Astrocyte of the spinal cord (primary cell): Measurements from ENCODE around the gene CCDC80.

Source experiments
- DNase-seq: peaks from one replicate; pipeline ENCODE4 v3.0.0; 2011; ENCODE audit warnings: low read depth, low spot score
- H3K4me3 ChIP-seq: 2 replicates; pipeline ENCODE4 v1.5.1; 2011; ENCODE audit warnings: low read depth, mild to moderate bottlenecking, low read length, moderate library complexity
- in situ Hi-C: cut with HindIII; loops from 2 replicates; pipeline ENCODE4 v1.10.0; 2017; ENCODE audit warnings: low sequenced_read_pairs
- TF ChIP-seq, protein P1 (sequence below): IDR thresholded peaks from 2 replicates; pipeline ENCODE4 v1.5.1; 2012; ENCODE audit warnings: low read depth, mild to moderate bottlenecking, low read length, inconsistent platforms

CCDC80 gene

DNA sequence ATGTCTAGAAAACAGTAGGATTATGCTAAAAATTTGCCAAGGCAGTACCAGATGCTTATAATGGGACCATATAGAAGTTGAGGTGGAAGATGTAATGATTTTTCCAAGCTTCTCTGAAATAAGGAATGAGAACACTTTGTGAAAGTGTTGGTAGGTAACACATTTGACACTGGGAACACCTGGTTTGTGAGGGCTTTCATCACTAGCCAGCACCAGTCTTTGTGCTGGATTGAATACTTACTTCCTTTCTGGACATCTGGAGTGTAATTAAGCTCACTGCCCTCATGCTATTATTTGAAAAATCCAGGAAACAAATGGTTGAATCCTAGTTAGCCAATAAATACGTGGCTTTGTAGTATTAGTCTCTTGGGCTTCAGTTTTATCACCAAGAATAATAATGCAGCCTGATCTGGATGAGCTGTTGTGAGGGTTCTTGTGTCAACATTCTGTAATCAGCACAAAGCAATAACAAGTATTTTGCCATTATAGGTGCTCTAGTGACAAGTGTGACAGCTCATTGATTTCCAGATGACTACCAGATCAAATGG, 12.9 kb downstream of the CCDC80 start:
- H3K4me3 ChIP-seq: no peak overlapping the region
- in situ Hi-C loops: no loop called here
- TF ChIP-seq, protein P1, sequence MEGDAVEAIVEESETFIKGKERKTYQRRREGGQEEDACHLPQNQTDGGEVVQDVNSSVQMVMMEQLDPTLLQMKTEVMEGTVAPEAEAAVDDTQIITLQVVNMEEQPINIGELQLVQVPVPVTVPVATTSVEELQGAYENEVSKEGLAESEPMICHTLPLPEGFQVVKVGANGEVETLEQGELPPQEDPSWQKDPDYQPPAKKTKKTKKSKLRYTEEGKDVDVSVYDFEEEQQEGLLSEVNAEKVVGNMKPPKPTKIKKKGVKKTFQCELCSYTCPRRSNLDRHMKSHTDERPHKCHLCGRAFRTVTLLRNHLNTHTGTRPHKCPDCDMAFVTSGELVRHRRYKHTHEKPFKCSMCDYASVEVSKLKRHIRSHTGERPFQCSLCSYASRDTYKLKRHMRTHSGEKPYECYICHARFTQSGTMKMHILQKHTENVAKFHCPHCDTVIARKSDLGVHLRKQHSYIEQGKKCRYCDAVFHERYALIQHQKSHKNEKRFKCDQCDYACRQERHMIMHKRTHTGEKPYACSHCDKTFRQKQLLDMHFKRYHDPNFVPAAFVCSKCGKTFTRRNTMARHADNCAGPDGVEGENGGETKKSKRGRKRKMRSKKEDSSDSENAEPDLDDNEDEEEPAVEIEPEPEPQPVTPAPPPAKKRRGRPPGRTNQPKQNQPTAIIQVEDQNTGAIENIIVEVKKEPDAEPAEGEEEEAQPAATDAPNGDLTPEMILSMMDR: no peak
- no peak for DNase-seq

DNA sequence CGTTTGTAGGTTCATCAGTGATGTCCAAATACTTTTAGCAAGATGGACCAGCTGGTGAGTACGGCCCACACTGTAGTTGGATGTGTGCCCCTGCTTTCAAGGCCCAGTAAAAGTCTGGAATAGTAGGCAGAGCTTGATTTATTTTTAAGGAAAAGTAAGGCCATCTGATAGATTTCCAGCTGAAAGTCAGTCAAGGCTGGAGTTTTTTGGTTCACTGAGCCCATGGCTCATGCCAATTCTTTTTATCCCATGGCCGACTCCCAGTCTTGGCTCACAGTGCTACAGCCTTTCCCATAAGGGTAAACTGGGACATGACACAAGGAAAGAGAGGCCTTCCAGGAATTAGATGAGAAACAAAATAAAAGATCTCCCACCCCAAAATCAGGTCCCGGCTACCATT, 13.5 kb downstream of the CCDC80 start:
- TF ChIP-seq, protein P1: no peak
- in situ Hi-C loops: no loop called here

DNA sequence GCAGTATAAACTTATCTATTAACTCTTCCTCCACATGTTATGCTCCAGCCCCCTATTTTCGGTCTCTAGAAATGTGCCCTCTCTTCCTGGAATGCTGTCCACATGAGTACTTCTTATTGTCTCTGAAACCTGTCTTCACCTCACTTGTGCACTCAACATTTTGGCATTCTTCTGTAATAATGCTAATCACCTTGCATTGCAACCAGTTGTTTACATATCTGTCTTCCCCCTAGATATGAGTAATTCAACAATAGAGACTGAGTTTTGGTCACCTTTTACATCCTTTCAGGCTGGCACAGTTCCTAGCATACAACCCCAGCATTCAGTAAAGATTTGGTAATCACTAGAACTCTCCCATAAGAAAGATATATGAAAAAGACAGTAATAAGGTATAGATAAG, 17.2 kb downstream of the CCDC80 start:
- in situ Hi-C loops: no loop called here
- TF ChIP-seq, protein P1: no peak
- DNase-seq: no peak
- H3K4me3 ChIP-seq: no peak overlapping the region

More for the DNA sequence above, 13.5 kb downstream of the CCDC80 start:
- H3K4me3 ChIP-seq: no peak overlapping the region
- no peak for DNase-seq

DNA sequence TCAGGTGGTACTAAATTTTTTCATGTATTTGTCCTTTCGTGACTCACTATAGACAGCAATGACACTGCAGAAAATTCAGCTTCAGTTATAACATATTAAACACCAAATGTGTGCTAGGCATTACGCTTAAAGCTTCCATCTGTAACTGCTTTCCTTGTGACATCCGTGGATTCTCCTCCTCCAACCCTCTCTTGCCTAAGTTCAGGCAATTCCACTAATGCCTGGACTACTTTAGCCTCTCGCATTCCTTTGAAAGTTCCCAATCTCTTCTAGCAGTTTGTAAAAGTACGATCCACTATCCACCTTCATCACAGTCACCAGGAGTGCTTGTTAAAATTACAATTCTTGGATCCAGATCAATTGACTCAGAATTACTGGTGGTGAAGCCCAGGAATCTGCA, 17.7 kb downstream of the CCDC80 start:
- H3K4me3 ChIP-seq: no peak overlapping the region
- TF ChIP-seq, protein P1: no peak
- DNase-seq: no peak
- in situ Hi-C loops: no loop called here

DNA sequence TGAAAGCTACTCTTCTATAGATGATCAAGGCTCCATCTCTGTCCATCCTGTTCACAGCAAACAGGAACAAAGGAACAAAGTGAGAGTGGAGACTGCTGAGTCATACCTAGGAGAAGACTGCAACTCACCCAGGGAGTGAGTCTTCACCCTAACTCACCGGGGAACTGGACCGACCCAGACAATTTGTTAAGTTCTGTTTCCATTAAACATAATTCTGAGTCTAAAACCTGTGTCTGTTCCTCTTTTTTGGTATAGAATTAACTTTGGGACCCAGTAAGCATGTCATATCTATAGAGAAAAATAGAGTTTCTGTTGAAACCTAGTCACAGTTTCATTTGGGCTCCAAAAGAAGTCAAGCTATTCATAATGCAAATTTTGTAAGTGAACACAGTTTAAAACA, 21.6 kb downstream of the CCDC80 start:
- DNase-seq: no peak
- no peak overlapping the region for H3K4me3 ChIP-seq
- in situ Hi-C loops: no loop called here
- TF ChIP-seq, protein P1: no peak

DNA sequence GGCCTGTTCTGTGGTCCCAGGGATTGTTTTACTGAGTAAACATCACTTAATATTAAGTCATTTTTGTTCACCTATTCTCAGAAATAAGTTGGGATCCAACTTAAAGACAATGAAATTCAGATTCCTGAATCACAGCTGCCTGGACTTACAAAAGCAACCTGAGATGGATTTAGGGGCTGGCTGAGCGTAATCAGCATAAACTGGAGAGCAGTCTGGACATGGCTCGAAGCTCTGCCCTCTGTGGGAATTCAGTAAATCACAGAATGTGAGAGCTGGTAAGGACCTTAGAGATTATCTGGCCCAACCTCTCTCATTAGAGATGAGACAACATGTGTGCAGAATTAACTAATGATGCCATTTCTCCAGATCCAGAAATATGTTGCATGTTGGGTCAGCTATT, 23.7 kb downstream of the CCDC80 start:
- no peak overlapping the region for H3K4me3 ChIP-seq
- TF ChIP-seq, protein P1: no peak
- DNase-seq: no peak
- in situ Hi-C loops: no loop called here
